GM23338 (cell line): ENCODE data around the gene TRIM8. TPM values are rescaled to one million over a fixed set of nuclear protein-coding genes. Genes with fewer than 3 reads are reported as not detected.

Source experiments
- ATAC-seq: fragments of 200-7000 bp; cut with Tn5 transposase; 3 replicates; pipeline ENCODE4 v1.9.1; 2020
- DNase-seq: peaks from one replicate; pipeline ENCODE4 v3.0.0-alpha.2; 2015; ENCODE audit warnings: low spot score
- H2AFZ ChIP-seq: fragments of 200-600 bp; sonication (generic); 2 replicates; pipeline ENCODE4 v1.8.0; 2016; ENCODE audit warnings: antibody characterized with exemption, mild to moderate bottlenecking, moderate library complexity
- H3F3A ChIP-seq: fragments of 200-600 bp; sonication (generic); replicated peaks from 2 replicates; pipeline ENCODE4 v1.8.0; 2017; ENCODE audit warnings: antibody characterized with exemption, mixed run types, low read depth
- H3K27ac ChIP-seq: fragments of 200-600 bp; sonication (generic); 2 replicates; pipeline ENCODE4 v1.6.1; 2016; ENCODE audit warnings: low read depth
- H3K27me3 ChIP-seq: fragments of 200-600 bp; sonication (generic); 2 replicates; pipeline ENCODE4 v1.8.0; 2016; ENCODE audit warnings: mild to moderate bottlenecking, mixed run types, moderate library complexity; ENCODE audit not compliant: insufficient read depth
- H3K36me3 ChIP-seq: fragments of 200-600 bp; sonication (generic); 2 replicates; pipeline ENCODE4 v1.8.0; 2016; ENCODE audit warnings: mild to moderate bottlenecking; ENCODE audit not compliant: insufficient read depth
- H3K4me1 ChIP-seq: fragments of 200-600 bp; sonication (generic); 2 replicates; pipeline ENCODE4 v1.8.0; 2016; ENCODE audit warnings: mild to moderate bottlenecking, moderate library complexity; ENCODE audit not compliant: insufficient read depth
- H3K4me2 ChIP-seq: fragments of 200-600 bp; sonication (generic); 2 replicates; pipeline ENCODE4 v1.7.1; 2017; ENCODE audit warnings: mixed run types
- H3K4me3 ChIP-seq: fragments of 200-600 bp; sonication (generic); 2 replicates; pipeline ENCODE4 v1.6.1; 2016; ENCODE audit warnings: mixed run types
- H3K79me2 ChIP-seq: fragments of 200-600 bp; sonication (generic); replicated peaks from 2 replicates; pipeline ENCODE4 v1.8.0; 2017; ENCODE audit warnings: mild to moderate bottlenecking; ENCODE audit not compliant: insufficient read depth
- H3K9me2 ChIP-seq: fragments of 200-600 bp; sonication (generic); 2 replicates; pipeline ENCODE4 v1.8.0; 2017; ENCODE audit not compliant: insufficient read depth
- H4K20me1 ChIP-seq: fragments of 200-600 bp; sonication (generic); replicated peaks from 2 replicates; pipeline ENCODE4 v1.8.0; 2017; ENCODE audit warnings: mild to moderate bottlenecking; ENCODE audit not compliant: insufficient read depth
- H3K27ac Mint-ChIP-seq: 2 replicates; pipeline ENCODE4 v1.8.0; 2020; ENCODE audit warnings: inconsistent platforms, mild to moderate bottlenecking, moderate library complexity, mixed read lengths
- H3K27me3 Mint-ChIP-seq: 3 replicates; pipeline ENCODE4 v1.8.0; 2022; ENCODE audit warnings: low read depth, mild to moderate bottlenecking, moderate library complexity, mixed read lengths, inconsistent platforms; ENCODE audit not compliant: insufficient read depth, poor library complexity
- H3K36me3 Mint-ChIP-seq: 3 replicates; pipeline ENCODE4 v1.8.0; 2021; ENCODE audit warnings: low read depth, mild to moderate bottlenecking, inconsistent platforms, moderate library complexity, mixed read lengths
- H3K4me1 Mint-ChIP-seq: 3 replicates; pipeline ENCODE4 v1.8.0; 2020; ENCODE audit warnings: mild to moderate bottlenecking, inconsistent platforms, mixed read lengths
- H3K4me3 Mint-ChIP-seq: 3 replicates; pipeline ENCODE4 v1.8.0; 2021; ENCODE audit warnings: moderate library complexity, mild to moderate bottlenecking, inconsistent platforms, mixed read lengths
- H3K9me3 Mint-ChIP-seq: 3 replicates; pipeline ENCODE4 v1.8.0; 2020; ENCODE audit warnings: moderate library complexity, mild to moderate bottlenecking, inconsistent platforms, mixed read lengths
- CREB1 ChIP-seq: fragments of 250-450 bp; sonication (Bioruptor Pico); IDR thresholded peaks from 2 replicates; pipeline ENCODE4 v1.5.0; 2020; ENCODE audit warnings: low read depth, mild to moderate bottlenecking, moderate library complexity
- EZH2 ChIP-seq: fragments of 200-600 bp; sonication (generic); IDR thresholded peaks from one replicate; pipeline ENCODE4 v1.8.0; 2017; ENCODE audit warnings: antibody characterized with exemption, mild to moderate bottlenecking, low read depth; ENCODE audit not compliant: unreplicated experiment
- EZH2phosphoT487 ChIP-seq: fragments of 200-600 bp; sonication (generic); IDR thresholded peaks from one replicate; pipeline ENCODE4 v1.8.1; 2018; ENCODE audit warnings: antibody characterized with exemption; ENCODE audit not compliant: unreplicated experiment
- POLR2AphosphoS5 ChIP-seq: IDR thresholded peaks from 2 replicates; pipeline ENCODE4 v1.6.1; 2016; ENCODE audit warnings: antibody characterized with exemption, low read depth
- ZNF114 ChIP-seq: fragments of 250-450 bp; sonication (Bioruptor Pico); IDR thresholded peaks from 2 replicates; pipeline ENCODE4 v1.5.0; 2020; ENCODE audit warnings: mild to moderate bottlenecking, moderate library complexity
- polyA plus RNA-seq: library from polyadenylated mRNA; unstranded; fragments of >200 nt; fragmentation: Nextera tagmentation; extraction: Ambion mirVana; gene quantifications from 2 replicates; pipeline ENCODE4 v1.2.1, GENCODE V29; 2016
- total RNA-seq: library from RNA; depleted of rRNA; stranded (reverse); fragments of >200 nt; shearing (Covaris generic); gene quantifications from 2 replicates; pipeline ENCODE4 v1.2.3, GENCODE V29; 2014
- TF ChIP-seq, protein P1 (sequence below): IDR thresholded peaks from one replicate; pipeline ENCODE4 v1.6.1; 2018; ENCODE audit warnings: antibody characterized with exemption; ENCODE audit not compliant: unreplicated experiment

TRIM8 gene
- total and polyA plus RNA-seq, 2 experiments from 2014 or later, result 15.1 to 36.7 TPM

GRCh38 chr10:102639537-102639936 is 4.7 kb upstream of the TRIM8 start:
- no peak for ATAC-seq
- no peak overlapping the region for H3K27ac Mint-ChIP-seq

GRCh38 chr10:102641402-102641801 is 2.9 kb upstream of the TRIM8 start:
- Histone ChIP-seq H3K27me3 (0 out of 2 replicates have a peak, but pooled peaks cover 3% of the 10 kb centered on the region), H3K4me2 (peak overlapping the region; percentile 86), H3K36me3 (no peaks in the 10 kb centered on the region), H2AFZ (peak overlapping the region; percentile 9; the same call in 1 of the 2 replicates), H3K79me2 (peaks cover 14% of the 10 kb centered on the region), H4K20me1 (no peaks in the 10 kb centered on the region; the same call in 1 of the 2 replicates), H3K27ac (peak overlapping the region; percentile 68; the same call in 1 of the 2 replicates), H3F3A (peaks cover 22% of the 10 kb centered on the region), H3K4me3 (peak overlapping the region; percentile 86), H3K4me1 (peaks cover 4% of the 10 kb centered on the region), H3K9me2 (no peaks in the 10 kb centered on the region)
- H3K27me3 Mint-ChIP-seq, result peaks cover 17% of the 10 kb centered on the region
- TF ChIP-seq ZNF114 (CRISPR knock-in tag), result no peak
- no peak for TF ChIP-seq EZH2phosphoT487
- ATAC-seq (no peak), DNase-seq (no peak)
- H3K4me3 Mint-ChIP-seq, result peak overlapping the region; percentile 84
- no peaks in the 10 kb centered on the region; the same call in 2 of the 3 replicates for H3K36me3 Mint-ChIP-seq
- peak overlapping the region; percentile 88 for H3K27ac Mint-ChIP-seq
- no peaks in the 10 kb centered on the region; the same call in 1 of the 3 replicates for H3K9me3 Mint-ChIP-seq
- H3K4me1 Mint-ChIP-seq, result peaks cover 10% of the 10 kb centered on the region

More at GRCh38 chr10:102639537-102639936, 4.7 kb upstream of the TRIM8 start:
- Histone ChIP-seq H3K4me1 (peaks cover under 1% of the 10 kb centered on the region; the same call in 1 of the 2 replicates), H4K20me1 (no peaks in the 10 kb centered on the region), H3K9me2 (no peaks in the 10 kb centered on the region), H3K4me3 (no peak overlapping the region), H2AFZ (no peak overlapping the region), H3K27me3 (0 out of 2 replicates have a peak, but pooled peaks cover 1% of the 10 kb centered on the region), H3K27ac (no peak overlapping the region), H3K36me3 (no peaks in the 10 kb centered on the region), H3K4me2 (no peak overlapping the region), H3F3A (peaks cover 18% of the 10 kb centered on the region), H3K79me2 (no peaks in the 10 kb centered on the region; the same call in 1 of the 2 replicates)
- Mint-ChIP-seq H3K27me3 (peaks cover 6% of the 10 kb centered on the region), H3K36me3 (no peaks in the 10 kb centered on the region; the same call in 2 of the 3 replicates), H3K9me3 (no peaks in the 10 kb centered on the region; the same call in 1 of the 3 replicates), H3K4me1 (peaks cover 16% of the 10 kb centered on the region), H3K4me3 (no peak overlapping the region)
- no peak for TF ChIP-seq EZH2
- DNase-seq, result no peak

GRCh38 chr10:102641880-102642735 is 2.2 kb upstream of the TRIM8 start:
- Histone ChIP-seq H3K4me1 (peaks cover 12% of the 10 kb centered on the region), H3K27ac (peak overlapping the region; percentile 92), H3K9me2 (no peaks in the 10 kb centered on the region), H3K4me3 (peak overlapping the region; percentile 86), H3K27me3 (0 out of 2 replicates have a peak, but pooled peaks cover 3% of the 10 kb centered on the region), H3K36me3 (no peaks in the 10 kb centered on the region), H3F3A (peaks cover 17% of the 10 kb centered on the region), H2AFZ (peak overlapping the region; percentile 9; the same call in 1 of the 2 replicates), H3K79me2 (peaks cover 21% of the 10 kb centered on the region), H4K20me1 (peaks cover 7% of the 10 kb centered on the region; the same call in 1 of the 2 replicates), H3K4me2 (peak overlapping the region; percentile 95)
- peaks cover 16% of the 10 kb centered on the region for H3K4me1 Mint-ChIP-seq
- peak overlapping the region; percentile 88 for H3K27ac Mint-ChIP-seq
- peak overlapping the region; percentile 84 for H3K4me3 Mint-ChIP-seq
- no peaks in the 10 kb centered on the region for H3K9me3 Mint-ChIP-seq
- peaks cover 16% of the 10 kb centered on the region for H3K27me3 Mint-ChIP-seq
- peak; percentile 52 for TF ChIP-seq CREB1 (CRISPR knock-in tag)
- TF ChIP-seq, protein P1, sequence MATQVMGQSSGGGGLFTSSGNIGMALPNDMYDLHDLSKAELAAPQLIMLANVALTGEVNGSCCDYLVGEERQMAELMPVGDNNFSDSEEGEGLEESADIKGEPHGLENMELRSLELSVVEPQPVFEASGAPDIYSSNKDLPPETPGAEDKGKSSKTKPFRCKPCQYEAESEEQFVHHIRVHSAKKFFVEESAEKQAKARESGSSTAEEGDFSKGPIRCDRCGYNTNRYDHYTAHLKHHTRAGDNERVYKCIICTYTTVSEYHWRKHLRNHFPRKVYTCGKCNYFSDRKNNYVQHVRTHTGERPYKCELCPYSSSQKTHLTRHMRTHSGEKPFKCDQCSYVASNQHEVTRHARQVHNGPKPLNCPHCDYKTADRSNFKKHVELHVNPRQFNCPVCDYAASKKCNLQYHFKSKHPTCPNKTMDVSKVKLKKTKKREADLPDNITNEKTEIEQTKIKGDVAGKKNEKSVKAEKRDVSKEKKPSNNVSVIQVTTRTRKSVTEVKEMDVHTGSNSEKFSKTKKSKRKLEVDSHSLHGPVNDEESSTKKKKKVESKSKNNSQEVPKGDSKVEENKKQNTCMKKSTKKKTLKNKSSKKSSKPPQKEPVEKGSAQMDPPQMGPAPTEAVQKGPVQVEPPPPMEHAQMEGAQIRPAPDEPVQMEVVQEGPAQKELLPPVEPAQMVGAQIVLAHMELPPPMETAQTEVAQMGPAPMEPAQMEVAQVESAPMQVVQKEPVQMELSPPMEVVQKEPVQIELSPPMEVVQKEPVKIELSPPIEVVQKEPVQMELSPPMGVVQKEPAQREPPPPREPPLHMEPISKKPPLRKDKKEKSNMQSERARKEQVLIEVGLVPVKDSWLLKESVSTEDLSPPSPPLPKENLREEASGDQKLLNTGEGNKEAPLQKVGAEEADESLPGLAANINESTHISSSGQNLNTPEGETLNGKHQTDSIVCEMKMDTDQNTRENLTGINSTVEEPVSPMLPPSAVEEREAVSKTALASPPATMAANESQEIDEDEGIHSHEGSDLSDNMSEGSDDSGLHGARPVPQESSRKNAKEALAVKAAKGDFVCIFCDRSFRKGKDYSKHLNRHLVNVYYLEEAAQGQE, result no peak
- peak; percentile 59 for TF ChIP-seq POLR2AphosphoS5
- DNase-seq, result peak; percentile 99
- H3K36me3 Mint-ChIP-seq, result no peaks in the 10 kb centered on the region; the same call in 2 of the 3 replicates
- peak; percentile 64 for ATAC-seq
